HCT116 (cell line): ENCODE results near the gene TNFSF13. TPM values are rescaled to one million over a fixed set of nuclear protein-coding genes. Genes with fewer than 3 reads are reported as not detected.

Source experiments
- ATAC-seq: fragments of 200-7000 bp; cut with Tn5 transposase; 2 replicates; pipeline ENCODE4 v1.9.1; 2020; ENCODE audit warnings: mild to moderate bottlenecking, moderate library complexity
- BruUV-seq: library from RNA; stranded (reverse); fragments of 400-500 nt; replicated peaks from 2 replicates; lab custom pipeline; 2021; lab: Mats Ljungman, UMichigan
- CTCF ChIA-PET: fragments of 300-600 bp; sonication (Branson Sonifier 250); formaldehyde crosslinking; loops from one replicate; lab custom pipeline; 2021; ENCODE audit warnings: antibody characterized with exemption; lab: Charles Lee
- POLR2A ChIA-PET: fragments of 300-600, 350-600 bp; sonication (Branson Sonifier 250); formaldehyde crosslinking; loops from one replicate; lab custom pipeline; 2021; ENCODE audit warnings: antibody characterized with exemption; lab: Charles Lee
- RAD21 ChIA-PET, 2 experiments: fragments of 300-600 bp; sonication (Branson Sonifier 250); formaldehyde crosslinking; loops; one replicate each; lab custom pipeline; 2023; ENCODE audit warnings: low total read pairs in 2 of 2; ENCODE audit not compliant: uncharacterized antibody in 2 of 2, unreplicated experiment in 2 of 2, low non-redundant PET in 1 of 2; lab: Charles Lee
- DNase-seq: peaks from one replicate; pipeline ENCODE4 v3.0.0-alpha.2; 2010; ENCODE audit warnings: low read depth, low spot score
- H2AFZ ChIP-seq: fragments of 200-600 bp; shearing (Covaris generic), sonication (generic); 2 replicates; pipeline ENCODE4 v1.6.1; 2017; ENCODE audit warnings: low read depth, mixed run types, mixed read lengths, antibody characterized with exemption, low read length; ENCODE audit not compliant: poor library complexity, severe bottlenecking
- H3K27ac ChIP-seq: 2 replicates; pipeline ENCODE4 v1.5.1; 2012; ENCODE audit warnings: low read depth, low read length
- H3K27me3 ChIP-seq: fragments of 200-600 bp; sonication (generic); 2 replicates; pipeline ENCODE4 v1.6.1; 2016; ENCODE audit warnings: mixed run types, low read length, mixed read lengths; ENCODE audit not compliant: insufficient read depth
- H3K36me3 ChIP-seq, 2 experiments: fragments of 200-500 bp in 1 of 2; fragments of 200-600 bp in 1 of 2; sonication (Bioruptor generic) in 1 of 2; sonication (generic) in 1 of 2; 2 replicates each; pipeline versions ENCODE4 v1.5.1 to v1.6.1; 2014 to 2016; ENCODE audit warnings: low read length in 2 of 2, inconsistent platforms in 1 of 2, mixed read lengths in 1 of 2, mixed run types in 1 of 2; ENCODE audit not compliant: insufficient read depth in 2 of 2, control insufficient read depth in 1 of 2
- H3K4me1 ChIP-seq, 2 experiments: fragments of 200-600 bp in 1 of 2; sonication (generic) in 1 of 2; 2 replicates each; pipeline versions ENCODE4 v1.5.1 to v1.6.1; 2012 to 2017; ENCODE audit warnings: low read length in 2 of 2, inconsistent platforms in 1 of 2, mild to moderate bottlenecking in 1 of 2, mixed read lengths in 1 of 2, mixed run types in 1 of 2, moderate library complexity in 1 of 2; ENCODE audit not compliant: insufficient read depth in 2 of 2, control insufficient read depth in 1 of 2
- H3K4me2 ChIP-seq: fragments of 200-600 bp; sonication (generic); 2 replicates; pipeline ENCODE4 v1.6.1; 2017; ENCODE audit warnings: mixed run types, low read length, mixed read lengths
- H3K4me3 ChIP-seq, 2 experiments: fragments of 200-600 bp in 1 of 2; sonication (generic) in 1 of 2; replicated peaks in 1 of 2; 2 replicates each; pipeline ENCODE4 v1.5.1; 2011 to 2016; ENCODE audit warnings: low read length in 2 of 2, control low read depth in 1 of 2, low read depth in 1 of 2, mild to moderate bottlenecking in 1 of 2, mixed read lengths in 1 of 2, mixed run types in 1 of 2
- H3K79me2 ChIP-seq: fragments of 200-600 bp; sonication (generic); 2 replicates; pipeline ENCODE4 v1.6.1; 2017; ENCODE audit warnings: mild to moderate bottlenecking, mixed run types, low read length, moderate library complexity, mixed read lengths; ENCODE audit not compliant: insufficient read depth
- H3K9ac ChIP-seq: fragments of 200-600 bp; sonication (generic); 2 replicates; pipeline ENCODE4 v1.6.1; 2016; ENCODE audit warnings: low read length, mixed read lengths
- H3K9me2 ChIP-seq: fragments of 200-600 bp; sonication (generic), shearing (Covaris generic); 2 replicates; pipeline ENCODE4 v1.6.1; 2017; ENCODE audit warnings: mixed run types, mild to moderate bottlenecking, moderate library complexity; ENCODE audit not compliant: insufficient read depth
- H3K9me3 ChIP-seq, 2 experiments: fragments of 200-500 bp in 1 of 2; fragments of 200-600 bp in 1 of 2; sonication (Bioruptor generic) in 1 of 2; sonication (generic) in 1 of 2; 2 replicates each; pipeline ENCODE4 v1.6.1; 2014 to 2017; ENCODE audit warnings: low read length in 2 of 2, mixed read lengths in 2 of 2, inconsistent platforms in 1 of 2, low read depth in 1 of 2, mild to moderate bottlenecking in 1 of 2, mixed run types in 1 of 2, moderate library complexity in 1 of 2; ENCODE audit not compliant: control insufficient read depth in 1 of 2, insufficient read depth in 1 of 2
- H4K20me1 ChIP-seq: fragments of 200-600 bp; sonication (generic), shearing (Covaris generic); 2 replicates; pipeline ENCODE4 v1.6.1; 2017; ENCODE audit warnings: mixed run types, mild to moderate bottlenecking, moderate library complexity; ENCODE audit not compliant: insufficient read depth
- ATF3 ChIP-seq: IDR thresholded peaks from 2 replicates; pipeline ENCODE4 v1.6.1; 2012
- CBX3 ChIP-seq: IDR thresholded peaks from 2 replicates; pipeline ENCODE4 v1.6.1; 2012; ENCODE audit warnings: low read depth
- CTCF ChIP-seq, 3 experiments: fragments of 200-600 bp in 1 of 3; sonication (generic) in 1 of 3; IDR thresholded peaks in 2 of 3; conservative IDR thresholded peaks in 1 of 3; 2 replicates each; pipeline ENCODE4 v1.5.1; 2012 to 2017; ENCODE audit warnings: low read depth in 2 of 3, low read length in 2 of 3, antibody characterized with exemption in 1 of 3, borderline replicate concordance in 1 of 3, control low read depth in 1 of 3, mild to moderate bottlenecking in 1 of 3, mixed read lengths in 1 of 3, mixed run types in 1 of 3, moderate library complexity in 1 of 3; ENCODE audit not compliant: insufficient read depth in 1 of 3
- FOSL1 ChIP-seq: IDR thresholded peaks from 2 replicates; pipeline ENCODE4 v1.6.1; 2012; ENCODE audit warnings: low read depth
- POLR2A ChIP-seq: IDR thresholded peaks from 2 replicates; pipeline ENCODE4 v1.7.0; 2011; ENCODE audit warnings: borderline replicate concordance; ENCODE audit not compliant: insufficient read depth, insufficient read length; ENCODE audit errors: extremely low read depth
- RAD21 ChIP-seq: IDR thresholded peaks from 2 replicates; pipeline ENCODE4 v1.6.1; 2012; ENCODE audit warnings: low read depth, mild to moderate bottlenecking
- REST ChIP-seq: IDR thresholded peaks from 2 replicates; pipeline ENCODE4 v1.6.1; 2012; ENCODE audit warnings: low read depth
- SIN3A ChIP-seq: IDR thresholded peaks from 2 replicates; pipeline ENCODE4 v1.6.1; 2012; ENCODE audit warnings: low read depth
- SP1 ChIP-seq: IDR thresholded peaks from 2 replicates; pipeline ENCODE4 v1.6.1; 2012; ENCODE audit warnings: low read depth
- YY1 ChIP-seq: IDR thresholded peaks from 2 replicates; pipeline ENCODE4 v1.6.1; 2011; ENCODE audit warnings: low read length, low read depth, moderate library complexity, mild to moderate bottlenecking; ENCODE audit not compliant: insufficient replicate concordance; ENCODE audit errors: extremely low read depth
- ZFX ChIP-seq: fragments of 450-650 bp; IDR thresholded peaks from 2 replicates; pipeline ENCODE4 v1.6.1; 2017
- ZNF274 ChIP-seq: fragments of 200-500 bp; sonication (Bioruptor generic); IDR thresholded peaks from 2 replicates; pipeline ENCODE4 v1.6.1; 2014; ENCODE audit warnings: mild to moderate bottlenecking, low read depth, low read length, inconsistent platforms
- intact Hi-C: fragments of 100-400 bp; cut with micrococcal nuclease; formaldehyde crosslinking; loops from 2 replicates; pipeline ENCODE4 v1.10.0; 2022
- total RNA-seq: library from RNA; stranded (reverse); gene quantifications from one replicate; pipeline ENCODE4 v1.2.1, GENCODE V29; 2021; ENCODE audit not compliant: unreplicated experiment

The TNFSF13 gene
- total RNA-seq, 1 experiment from 2014 or later, result 0.71 TPM

GRCh38 chr17:7610641-7611040 lies 52.1 kb downstream of the TNFSF13 start:
- H4K20me1 ChIP-seq, result 0 out of 2 replicates have a peak, but pooled peaks cover 3% of the 10 kb centered on the region
- RAD21 ChIA-PET, result no interaction called here
- intact Hi-C loops, result no loop called here

More at GRCh38 chr17:7610641-7611040, 52.1 kb downstream of the TNFSF13 start:
- no peak for ATAC-seq
- H3K27me3 ChIP-seq, result no peaks in the 10 kb centered on the region
- no peak for DNase-seq
- H3K4me2 ChIP-seq, result no peak overlapping the region
- no peak overlapping the region for H3K27ac ChIP-seq
- TF ChIP-seq YY1 (no peak), RAD21 (no peak), REST (no peak), CBX3 (no peak), SP1 (no peak), SIN3A (no peak), ATF3 (no peak), CTCF (IDR thresholded peaks at IDR 0.05 in 2 of 3, conservative IDR thresholded peaks at IDR 0.05 in 1 of 3; ENCODE audit: borderline replicate concordance in 1 of 3, insufficient read depth in 1 of 3, low read depth in 2 of 3, low read length in 2 of 3) (no peak), ZFX (no peak), FOSL1 (no peak), ZNF274 (no peak), POLR2A (no peak)
- TF ChIP-seq, all 23 proteins: peak for 0
- POLR2A ChIA-PET, result interaction anchor here (1.0 kb wide), 1 partner anchor 75 kb away, joined by 4 read pairs; no protein-coding TSS in a partner anchor
- no peak overlapping the region for H3K4me3 ChIP-seq
- H3K4me1 ChIP-seq, result peaks cover 10 to 18% of the 10 kb centered on the region in 2 experiments
- no peaks in the 10 kb centered on the region for H3K9me2 ChIP-seq
- no peaks in the 10 kb centered on the region for H3K9me3 ChIP-seq
- H3K36me3 ChIP-seq, result peaks cover 12 to 26% of the 10 kb centered on the region in 2 experiments
- no peak overlapping the region for H3K9ac ChIP-seq
- BruUV-seq, result no TSS peak
- no peak overlapping the region for H2AFZ ChIP-seq
- H3K79me2 ChIP-seq, result peaks cover 83% of the 10 kb centered on the region
- CTCF ChIA-PET, result no interaction called here

Other genes with a start within 250 kb of the TNFSF13 start
- 61.3 TPM for gene GPS2, start 243.4 kb upstream of the TNFSF13 start, total RNA-seq
- 56.9 TPM for gene NEURL4, start 229.4 kb upstream of the TNFSF13 start, total RNA-seq
- gene ACAP1, start 222.2 kb upstream of the TNFSF13 start, total RNA-seq, result 8.8 TPM
- 5.4 TPM for gene KCTD11, start 206.6 kb upstream of the TNFSF13 start, total RNA-seq
- gene TMEM95, start 203.6 kb upstream of the TNFSF13 start, total RNA-seq, result not detected
- gene TNK1, start 177.7 kb upstream of the TNFSF13 start, total RNA-seq, result 16.8 TPM
- gene PLSCR3, start 164.2 kb upstream of the TNFSF13 start, total RNA-seq, result 43.8 TPM
- 110 TPM for gene TMEM256, start 154.7 kb upstream of the TNFSF13 start, total RNA-seq
- gene NLGN2, start 150.9 kb upstream of the TNFSF13 start, total RNA-seq, result 60.5 TPM
- 0.32 TPM for gene SPEM1, start 138.4 kb upstream of the TNFSF13 start, total RNA-seq
- not detected for gene SPEM2, start 133.1 kb upstream of the TNFSF13 start, total RNA-seq
- gene SPEM3, start 129.9 kb upstream of the TNFSF13 start, total RNA-seq, result not detected
- 16.4 TPM for gene TMEM102, start 123.3 kb upstream of the TNFSF13 start, total RNA-seq
- 6.1 TPM for gene FGF11, start 119.2 kb upstream of the TNFSF13 start, total RNA-seq
- gene CHRNB1, start 113.7 kb upstream of the TNFSF13 start, total RNA-seq, result 10.4 TPM
- gene ZBTB4, start 79.1 kb upstream of the TNFSF13 start, total RNA-seq, result 17.1 TPM
- gene SLC35G6, start 77.3 kb upstream of the TNFSF13 start, total RNA-seq, result not detected
- gene POLR2A, start 74.4 kb upstream of the TNFSF13 start, total RNA-seq, result 205 TPM
- 12.3 TPM for gene TNFSF12, start 9.7 kb upstream of the TNFSF13 start, total RNA-seq
- 73.8 TPM for gene SENP3, start 3.2 kb downstream of the TNFSF13 start, total RNA-seq
- gene CD68, start 20.9 kb downstream of the TNFSF13 start, total RNA-seq, result 7.0 TPM
- 50.9 TPM for gene MPDU1, start 25.1 kb downstream of the TNFSF13 start, total RNA-seq
- 0.69 TPM for gene SOX15, start 31.3 kb downstream of the TNFSF13 start, total RNA-seq
- 49.7 TPM for gene FXR2, start 56.1 kb downstream of the TNFSF13 start, total RNA-seq
- 54.9 TPM for gene SAT2, start 69.1 kb downstream of the TNFSF13 start, total RNA-seq
- gene SHBG, start 71.4 kb downstream of the TNFSF13 start, total RNA-seq, result not detected
- not detected for gene ATP1B2, start 92.2 kb downstream of the TNFSF13 start, total RNA-seq
- 110 TPM for gene TP53, start 128.7 kb downstream of the TNFSF13 start, total RNA-seq
- 28.8 TPM for gene WRAP53, start 129.7 kb downstream of the TNFSF13 start, total RNA-seq
- 0.07 TPM for gene EFNB3, start 146.5 kb downstream of the TNFSF13 start, total RNA-seq
- 2.0 TPM for gene DNAH2, start 159.0 kb downstream of the TNFSF13 start, total RNA-seq